ENCODE data around the gene VWF.

Gene VWF

DNA sequence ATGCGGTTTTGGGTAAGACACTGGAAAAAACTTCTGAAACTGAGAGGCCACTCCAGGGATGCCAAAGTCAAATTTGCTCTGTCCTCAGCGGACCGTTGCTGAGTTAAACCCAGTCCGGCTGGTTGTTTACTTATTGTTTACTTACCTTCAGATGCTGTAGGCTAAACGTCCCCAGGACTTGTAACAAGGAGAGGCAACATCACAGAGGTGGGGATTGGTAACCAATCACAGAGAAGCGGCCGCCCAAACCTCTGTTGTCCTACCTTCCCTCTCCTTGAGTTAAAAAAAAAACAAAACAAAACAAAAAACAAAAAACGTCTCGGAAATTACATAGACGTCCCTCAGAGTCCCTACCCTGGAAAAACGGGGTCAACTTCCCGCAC lies 179.8 kb downstream of the VWF start:
- no peak for DNase-seq

DNA sequence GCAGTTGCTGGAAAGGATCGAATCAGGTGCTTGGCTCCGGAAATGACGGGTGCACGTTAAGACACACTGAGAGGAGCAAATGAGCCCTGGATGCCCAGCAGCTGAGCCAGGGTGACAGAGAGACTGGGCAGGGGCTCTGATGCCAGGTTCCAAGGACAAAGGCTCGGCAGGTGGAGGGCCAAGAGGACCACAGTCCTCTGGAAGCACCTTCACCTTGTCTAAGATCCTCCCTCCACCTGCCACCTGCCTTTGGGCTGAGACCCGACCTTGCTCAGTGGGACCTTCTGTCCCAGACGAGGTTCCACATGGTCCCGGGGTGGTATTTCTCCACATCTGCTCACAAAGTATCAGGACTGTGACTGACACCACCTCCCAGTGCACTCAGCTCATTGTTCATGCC lies 180.4 kb downstream of the VWF start:
- DNase-seq, result no peak

DNA sequence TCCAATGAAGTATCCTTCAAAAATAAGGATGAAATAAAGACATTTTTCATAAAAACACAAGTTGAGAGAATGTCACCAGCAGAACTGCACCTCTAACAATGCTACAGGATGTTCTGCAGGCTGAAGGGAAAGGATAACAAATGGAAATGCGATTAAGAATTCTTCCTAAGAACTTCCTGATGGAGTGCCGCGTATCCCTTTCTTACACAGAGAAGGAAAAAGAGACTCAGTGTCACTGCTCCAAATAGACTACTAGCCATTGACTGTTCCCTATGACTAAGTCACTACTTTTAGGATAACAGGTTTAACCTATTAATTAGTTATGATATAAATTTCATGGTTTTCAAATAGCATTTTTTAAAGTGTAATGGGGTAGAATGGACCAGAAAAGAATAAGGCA lies 182.6 kb downstream of the VWF start:
- DNase-seq, result no peak

DNA sequence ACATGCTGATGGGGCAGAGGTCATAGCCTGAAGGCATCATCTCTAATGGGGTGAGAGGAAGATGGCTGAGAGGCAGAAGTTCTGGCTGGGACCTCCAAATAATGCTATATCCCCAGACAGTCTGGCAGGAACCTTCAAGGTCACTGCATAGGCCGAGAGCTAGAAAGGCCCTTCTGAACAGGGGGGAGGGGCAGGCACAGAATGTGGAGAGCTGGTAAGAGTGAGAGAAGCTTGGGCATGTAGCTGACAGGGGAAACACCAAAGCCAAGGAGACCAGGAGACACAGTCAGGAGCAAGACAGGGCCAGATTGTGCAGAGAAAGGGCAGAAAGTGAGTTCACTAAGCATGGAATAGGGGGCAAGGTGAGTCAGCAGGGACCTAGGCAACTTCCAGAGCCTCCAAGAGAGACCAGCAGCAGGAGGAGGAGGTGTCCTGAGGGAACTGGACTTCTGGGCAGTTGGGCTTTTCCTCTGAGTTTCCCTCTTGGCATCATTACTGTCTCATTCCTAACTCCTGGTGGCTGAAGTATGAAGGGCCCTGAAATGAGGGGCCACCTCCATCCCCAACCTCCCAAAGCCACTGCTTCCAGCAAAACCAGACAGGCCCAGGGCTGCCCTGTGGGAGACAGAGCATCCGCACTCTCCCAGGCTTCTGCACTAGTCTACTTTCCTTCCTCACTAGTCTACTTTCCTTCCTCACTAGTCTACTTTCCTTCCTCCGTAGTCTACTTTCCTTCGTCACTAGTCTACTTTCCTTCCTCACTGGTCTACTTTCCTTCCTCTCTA lies 196.5 kb downstream of the VWF start:
- no peak for DNase-seq

DNA sequence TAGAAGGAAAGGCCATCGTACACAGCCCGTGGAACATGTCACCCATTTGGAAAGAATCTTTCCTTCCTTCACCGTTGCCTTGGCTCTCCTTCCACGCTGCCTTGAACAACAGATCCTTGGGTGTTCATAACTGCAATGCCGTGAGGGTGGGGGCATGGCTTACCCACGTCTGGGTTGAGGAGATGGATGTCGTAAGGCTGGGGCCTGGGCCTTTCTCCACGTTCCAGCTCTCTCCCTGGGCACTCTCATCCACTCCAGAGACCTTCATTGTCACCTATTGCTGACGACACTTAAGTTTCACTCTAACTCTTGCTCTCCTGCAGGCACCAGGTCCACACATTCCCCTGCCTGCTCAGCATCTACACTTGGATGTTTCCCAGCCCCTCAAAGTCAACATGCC lies 198.8 kb downstream of the VWF start:
- DNase-seq, result no peak

DNA sequence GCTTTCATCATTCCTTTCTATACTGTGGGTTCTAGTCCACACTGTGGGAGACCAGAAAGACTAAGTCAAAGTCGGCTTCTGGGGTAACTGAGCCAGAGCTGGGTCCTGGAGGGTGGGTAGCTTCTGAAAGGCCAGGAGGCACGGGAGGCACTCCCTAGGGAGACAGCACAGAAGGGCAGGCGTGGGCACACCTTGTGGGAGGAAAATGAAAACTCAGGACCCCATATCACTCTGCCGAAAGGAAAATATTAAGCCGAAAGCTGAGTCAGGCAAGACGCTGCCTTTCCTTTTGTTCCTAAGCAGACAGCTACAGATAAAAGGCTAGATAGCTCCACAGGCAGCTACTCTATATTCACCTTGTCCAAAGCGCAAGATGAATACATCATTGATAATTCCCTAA lies 200.1 kb downstream of the VWF start:
- no peak for DNase-seq

DNA sequence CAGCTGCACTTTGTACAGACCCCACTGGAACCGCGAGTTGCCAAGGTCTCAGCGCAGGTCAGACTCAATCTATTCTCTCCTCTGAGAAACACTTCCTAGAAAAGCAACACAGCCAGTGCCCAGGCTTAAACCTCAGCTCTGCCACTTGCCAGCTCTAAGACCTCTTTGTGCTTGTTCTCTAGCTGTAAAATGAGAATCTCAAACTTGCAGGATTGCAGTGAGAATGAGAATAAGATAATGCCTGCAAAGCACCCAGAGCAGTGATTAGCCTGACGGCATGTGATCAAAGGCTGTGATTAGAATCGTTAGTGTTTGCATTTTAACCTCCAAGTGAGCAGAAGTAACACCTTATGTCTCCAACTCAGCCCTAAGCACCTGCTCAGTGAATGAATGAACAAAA lies 200.7 kb downstream of the VWF start:
- no peak for DNase-seq

DNA sequence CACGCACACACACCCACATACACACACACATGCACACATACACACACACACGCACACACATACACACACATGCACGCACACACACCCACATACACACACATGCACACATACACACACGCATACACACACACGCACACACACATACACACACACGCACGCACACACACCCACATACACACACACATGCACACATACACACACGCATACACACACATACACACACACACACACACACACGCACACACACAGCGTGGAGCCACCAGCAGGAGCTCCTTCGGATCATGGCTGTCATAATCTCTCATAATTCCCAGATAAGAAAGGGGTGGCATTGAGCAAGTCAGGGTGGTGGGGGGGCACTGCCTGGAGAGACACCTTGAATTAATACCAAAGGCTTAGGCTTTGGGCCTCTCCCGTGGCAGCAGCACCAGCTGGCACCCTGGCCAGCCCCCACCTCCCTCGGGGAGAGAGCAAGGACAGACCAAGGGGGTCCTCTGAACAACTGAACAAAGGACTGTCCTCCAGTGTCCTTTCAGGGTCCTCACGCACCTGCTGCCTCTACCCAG lies 201.3 kb downstream of the VWF start:
- no peak for DNase-seq

DNA sequence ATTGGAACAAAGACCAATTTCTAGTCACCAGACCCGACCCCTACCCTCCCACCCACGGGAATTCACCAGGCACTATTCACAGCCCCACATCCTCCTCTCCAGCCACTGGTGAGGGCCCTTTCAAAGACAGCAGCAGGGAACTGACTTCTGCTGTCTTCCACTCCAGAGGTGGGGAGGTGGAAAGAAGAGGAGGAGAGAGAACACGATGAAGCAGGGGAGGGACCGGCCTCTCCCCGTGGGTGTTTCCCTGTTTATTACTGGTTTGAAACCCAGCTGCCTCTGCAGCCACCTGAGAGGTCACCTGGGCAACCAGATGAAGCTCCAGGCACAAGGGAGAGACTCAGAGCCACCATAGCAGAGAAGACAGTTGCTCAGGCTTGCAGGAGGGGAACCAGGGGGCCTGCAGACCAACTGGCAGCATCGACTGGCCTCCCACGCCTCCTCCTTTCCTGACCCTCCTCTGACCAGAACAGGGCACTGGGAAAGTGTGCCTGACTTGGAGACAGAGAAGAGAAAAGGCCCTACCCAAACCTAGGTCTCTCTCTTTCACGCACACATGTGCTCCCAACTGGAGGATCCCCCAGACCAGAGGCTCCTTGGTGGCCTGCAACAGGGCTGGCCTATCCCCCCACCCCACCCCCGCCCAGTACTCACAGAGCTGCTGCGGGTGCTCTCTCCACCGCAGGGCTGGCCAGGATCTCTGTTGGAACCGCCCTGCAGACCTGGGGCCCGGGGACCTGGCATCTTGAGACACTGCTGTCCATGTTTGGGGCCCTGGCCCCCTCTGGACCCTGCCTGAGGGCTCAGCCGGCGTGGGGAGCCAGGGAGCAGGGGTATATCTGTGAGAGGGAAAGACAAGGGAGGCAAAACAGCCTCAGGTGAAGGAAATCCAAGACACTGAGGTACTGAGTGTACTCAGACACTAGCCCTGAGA lies 202.2 kb downstream of the VWF start:
- DNase-seq, result no peak

DNA sequence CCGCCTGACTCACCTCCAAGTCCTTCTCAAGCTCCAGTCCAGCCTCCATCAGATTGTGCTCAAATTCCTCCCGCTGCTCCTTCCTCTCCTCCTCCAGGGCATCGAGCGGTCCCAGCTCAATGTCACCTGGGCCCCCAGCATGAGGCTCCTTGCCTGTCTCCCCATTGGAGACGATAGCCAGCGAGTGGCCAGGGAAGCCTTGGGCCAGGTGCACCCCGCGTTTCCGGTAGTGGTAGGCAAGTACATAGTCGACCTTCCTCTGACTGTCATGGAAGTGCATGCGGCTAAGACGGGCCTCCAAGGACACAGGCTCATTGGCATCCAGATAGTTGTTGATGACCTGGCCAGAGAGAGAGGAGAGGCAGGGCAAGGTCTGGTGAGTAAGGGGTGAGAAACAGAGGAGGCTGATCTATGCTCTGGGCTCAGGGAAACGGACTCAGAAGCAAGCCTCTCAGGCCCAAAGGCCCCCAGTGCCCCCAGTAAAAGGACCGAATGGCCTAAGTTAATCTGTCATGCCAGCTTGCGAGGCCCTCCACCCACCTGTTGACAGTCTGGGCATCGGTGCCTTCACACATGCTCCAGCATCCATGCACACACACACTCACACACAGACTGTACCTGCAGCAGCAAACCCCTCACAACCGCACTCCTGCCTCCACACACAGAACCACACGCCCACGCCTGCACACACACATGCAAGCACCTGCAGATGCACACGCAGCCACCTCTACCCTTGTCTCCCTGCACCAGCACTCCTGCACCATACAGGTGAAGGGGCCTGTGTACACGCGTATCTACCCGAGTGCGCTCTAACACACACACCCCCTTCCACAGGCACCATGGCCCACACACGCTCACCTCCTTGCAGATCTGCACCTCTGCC lies 203.2 kb downstream of the VWF start:
- no peak for DNase-seq

DNA sequence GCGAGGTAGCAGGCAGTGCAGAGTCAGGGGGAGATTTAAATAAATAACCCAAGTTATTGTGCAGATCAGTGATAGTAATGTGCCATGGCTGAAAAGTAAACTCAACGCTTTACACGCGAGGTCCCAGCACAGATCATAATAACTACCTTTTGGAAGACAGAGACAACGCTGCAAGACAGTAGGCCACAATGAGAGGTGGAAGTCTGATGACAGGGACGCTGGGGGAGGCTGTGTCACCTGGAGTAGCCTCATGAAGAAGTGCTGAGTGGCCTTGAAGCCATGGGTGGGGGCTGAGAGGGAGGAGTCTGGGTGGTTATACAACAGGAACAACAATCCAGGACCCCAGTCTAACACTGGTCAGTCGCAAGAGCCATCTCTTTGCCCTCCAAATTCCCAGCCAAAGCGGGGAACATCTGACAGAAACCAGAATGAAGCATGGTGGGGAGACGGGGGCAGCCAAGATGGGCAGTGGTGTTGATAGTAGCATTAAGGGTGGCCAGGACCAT lies 207.6 kb downstream of the VWF start:
- no peak for DNase-seq

DNA sequence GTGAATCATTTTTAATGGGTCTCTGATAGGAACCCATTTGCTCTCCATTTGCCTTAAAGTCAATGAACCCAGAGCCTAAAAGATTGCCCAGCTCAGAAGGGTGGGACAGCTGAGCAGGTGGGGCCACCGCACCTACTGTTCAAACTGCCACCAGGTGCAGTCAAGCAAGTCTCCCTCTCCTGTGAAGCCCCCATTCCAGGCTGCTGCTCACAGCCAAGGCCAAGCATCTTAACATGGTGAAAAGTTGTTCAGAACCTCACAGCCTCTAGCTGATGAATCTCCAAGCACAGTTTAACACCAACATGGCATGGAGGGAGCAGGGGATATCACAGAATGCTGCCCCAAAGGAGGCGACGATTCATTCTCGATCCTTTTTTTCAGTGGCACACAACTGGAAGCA lies 209.0 kb downstream of the VWF start:
- no peak for DNase-seq

DNA sequence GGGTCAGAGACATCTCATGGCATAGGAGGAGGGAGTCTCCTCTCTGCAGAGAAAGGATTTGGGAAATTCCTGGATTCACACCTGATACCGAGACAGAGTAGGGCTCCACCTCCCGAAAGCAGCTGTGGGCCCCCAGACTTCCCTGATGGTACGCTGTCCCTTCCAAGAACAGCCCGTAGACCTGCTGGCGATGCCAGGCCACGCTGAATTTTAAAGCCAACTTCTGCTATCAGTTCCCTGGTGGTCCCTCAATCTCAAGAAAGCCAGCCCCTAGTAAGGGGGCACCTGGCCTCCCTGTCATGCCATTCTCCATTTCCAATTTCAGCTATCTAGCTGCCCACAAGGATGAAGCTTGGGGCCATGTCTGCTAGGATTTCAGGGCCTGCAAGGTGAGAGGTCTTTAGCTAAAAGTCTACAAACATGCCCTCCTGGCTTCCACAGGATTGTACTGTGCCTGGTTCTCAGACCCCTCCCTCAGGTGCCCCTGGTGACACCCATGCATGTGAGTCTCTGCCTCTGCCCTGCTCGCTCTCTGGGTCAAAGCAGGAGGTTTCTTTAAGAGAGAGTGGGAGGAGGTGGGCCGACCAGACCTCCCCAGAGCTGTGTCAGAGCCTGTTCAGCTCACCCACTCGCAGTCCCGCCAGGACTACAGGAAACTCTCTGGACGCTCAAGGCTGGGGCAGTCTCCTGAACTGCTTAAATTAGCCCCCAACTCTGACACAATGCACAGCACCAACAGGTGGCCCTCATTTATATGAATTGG lies 209.9 kb downstream of the VWF start:
- no peak for DNase-seq

DNA sequence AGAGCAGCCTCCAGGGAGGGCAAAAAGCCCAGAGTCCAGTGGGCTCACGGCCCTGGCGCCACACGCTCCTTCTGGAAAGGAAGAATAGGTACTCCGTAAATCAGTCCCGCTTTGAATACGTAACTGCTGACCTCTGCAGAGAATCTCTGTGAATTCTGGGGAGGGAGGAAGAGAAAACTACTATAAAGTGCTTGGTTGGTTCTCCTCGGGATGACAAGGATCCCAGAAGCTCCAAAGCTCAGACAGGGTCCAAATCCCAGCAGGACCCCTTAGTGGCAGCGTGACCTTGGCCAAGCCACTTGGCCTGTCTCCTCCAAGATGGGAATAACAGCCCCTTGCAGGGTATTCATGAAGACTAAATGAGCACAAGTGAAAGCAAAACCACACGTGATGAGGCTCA lies 211.1 kb downstream of the VWF start:
- DNase-seq, result no peak

DNA sequence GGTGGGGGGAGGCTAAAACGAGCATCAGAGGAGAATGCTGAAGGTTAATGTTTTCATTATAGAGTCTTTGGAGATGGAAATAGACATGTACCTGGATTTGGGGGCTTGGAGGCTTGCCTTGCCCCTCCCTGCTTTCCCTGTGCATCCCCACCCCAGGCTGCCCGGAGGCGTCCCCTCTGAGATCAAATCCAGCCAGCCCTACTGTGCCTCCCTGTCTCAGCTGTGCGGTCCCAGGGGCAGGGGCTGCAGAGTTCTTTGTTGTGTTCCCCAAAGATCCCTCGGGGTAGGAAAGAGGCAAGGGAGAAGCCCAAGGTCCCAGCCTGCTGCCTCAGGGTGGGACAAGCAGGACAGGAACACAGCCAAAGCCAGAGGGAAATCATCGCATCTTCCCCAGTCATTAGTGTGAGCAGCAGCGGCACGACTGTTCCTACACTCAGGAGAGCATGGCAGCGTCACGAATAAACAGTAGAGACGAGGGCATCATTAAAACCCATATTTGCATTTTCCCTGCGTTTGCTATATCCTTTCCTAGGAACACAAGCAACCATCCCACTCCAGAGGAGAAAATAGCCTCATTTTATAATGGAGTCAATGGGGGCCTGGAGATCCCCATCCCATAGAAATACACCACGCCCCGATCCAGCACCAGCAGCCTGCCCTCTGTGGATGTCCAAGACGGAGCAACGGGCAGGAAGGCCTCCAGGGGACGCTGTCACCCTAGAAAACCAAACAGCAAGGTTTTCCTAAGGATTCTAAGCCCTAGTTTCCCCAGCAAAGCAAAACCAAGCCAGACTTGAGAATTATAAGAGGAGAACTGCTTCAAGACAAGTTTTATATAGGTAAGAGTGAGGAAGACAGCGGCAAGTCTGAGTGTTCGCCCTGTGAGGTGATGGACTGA lies 211.8 kb downstream of the VWF start:
- DNase-seq, result no peak

DNA sequence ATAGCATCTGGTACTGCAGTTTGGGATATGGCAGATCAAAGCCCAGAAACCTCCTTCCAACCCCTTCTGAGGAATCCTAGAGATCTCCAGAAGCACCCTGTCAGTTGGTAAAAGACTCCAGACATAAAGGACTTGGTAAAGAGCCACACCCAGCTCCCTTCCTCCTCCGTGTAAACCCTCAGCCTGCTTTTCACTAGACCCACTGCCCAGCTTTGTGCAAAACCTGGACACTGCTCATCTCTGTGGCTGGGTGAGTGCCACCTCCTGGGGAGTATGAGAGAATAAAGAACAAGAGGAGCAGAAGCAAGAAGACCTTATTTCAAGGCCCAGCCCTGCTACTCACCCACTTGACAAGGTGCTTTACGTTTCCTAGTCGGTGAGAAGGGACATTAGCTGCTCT lies 212.5 kb downstream of the VWF start:
- no peak for DNase-seq

DNA sequence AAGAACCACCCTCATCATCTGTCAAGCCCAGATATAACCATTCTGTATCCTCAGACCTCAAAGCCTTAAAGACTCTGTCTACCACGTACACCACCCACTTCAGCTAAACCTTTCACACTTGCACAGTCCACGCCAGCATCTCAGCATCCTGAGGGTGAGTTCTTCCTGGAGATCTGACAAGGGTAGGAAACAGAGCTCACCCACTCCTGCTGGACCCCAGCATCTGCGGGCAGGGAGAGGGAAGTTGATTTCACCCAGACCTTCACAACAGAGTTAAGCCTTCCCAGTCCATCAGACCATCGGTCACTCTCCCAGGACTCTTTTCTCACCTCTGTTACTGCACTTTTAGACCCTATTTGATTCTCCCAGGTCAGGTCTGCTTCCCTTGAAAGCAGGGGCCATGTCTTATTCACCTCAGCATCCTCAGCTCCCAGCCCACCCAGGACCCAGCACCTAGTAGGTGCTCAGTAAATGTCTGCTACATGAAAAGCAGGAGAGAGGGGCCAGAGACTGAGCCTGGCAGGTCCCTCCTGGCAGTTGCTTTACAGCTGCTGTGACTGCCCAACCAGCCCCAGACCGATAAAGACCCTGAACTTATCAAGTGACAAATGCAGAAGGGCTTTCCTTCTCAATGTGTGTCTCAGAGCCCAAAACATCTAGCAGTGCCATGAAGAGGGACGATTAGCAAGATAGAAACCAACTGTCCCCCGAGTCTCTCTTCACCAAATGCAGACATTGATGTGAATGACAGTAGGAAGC lies 213.5 kb downstream of the VWF start:
- no peak for DNase-seq

DNA sequence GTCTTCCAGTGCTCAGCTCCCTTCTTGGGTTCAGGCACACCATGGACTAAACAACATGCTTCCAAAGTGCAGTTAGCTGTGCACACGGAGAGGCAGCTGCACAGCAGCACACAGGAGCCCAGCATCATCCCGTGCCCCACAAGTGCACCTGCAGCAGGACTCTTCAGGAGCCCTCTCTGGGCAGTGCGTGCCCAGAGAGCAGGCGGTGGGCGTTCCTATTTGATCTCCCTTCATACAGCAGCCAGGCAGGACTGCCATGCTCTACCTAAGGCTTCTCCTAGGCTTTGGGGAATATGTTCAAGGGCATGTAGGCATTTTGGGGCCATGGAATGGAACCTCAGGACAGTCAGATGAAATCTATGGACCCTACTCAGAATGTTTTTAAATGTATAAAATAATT lies 214.9 kb downstream of the VWF start:
- no peak for DNase-seq

DNA sequence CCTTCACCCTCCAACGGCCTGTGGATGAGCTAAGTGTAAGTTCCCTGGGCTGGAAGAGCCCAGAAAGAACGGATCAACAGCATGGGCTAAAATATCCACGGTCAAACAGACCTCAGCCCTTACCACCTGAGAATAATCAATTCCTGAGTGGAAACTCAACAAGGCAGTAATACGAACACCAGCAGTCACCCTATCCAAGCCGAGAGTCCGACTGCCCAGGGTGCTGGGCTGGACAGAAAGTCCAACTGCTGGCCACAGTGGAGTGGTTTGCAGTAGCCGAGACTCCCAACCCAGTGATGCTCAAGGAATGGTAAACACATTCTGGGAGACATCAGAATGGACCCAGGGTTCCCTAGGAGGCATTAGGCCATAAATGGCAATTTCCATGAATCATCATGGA lies 216.2 kb downstream of the VWF start:
- DNase-seq, result no peak

DNA sequence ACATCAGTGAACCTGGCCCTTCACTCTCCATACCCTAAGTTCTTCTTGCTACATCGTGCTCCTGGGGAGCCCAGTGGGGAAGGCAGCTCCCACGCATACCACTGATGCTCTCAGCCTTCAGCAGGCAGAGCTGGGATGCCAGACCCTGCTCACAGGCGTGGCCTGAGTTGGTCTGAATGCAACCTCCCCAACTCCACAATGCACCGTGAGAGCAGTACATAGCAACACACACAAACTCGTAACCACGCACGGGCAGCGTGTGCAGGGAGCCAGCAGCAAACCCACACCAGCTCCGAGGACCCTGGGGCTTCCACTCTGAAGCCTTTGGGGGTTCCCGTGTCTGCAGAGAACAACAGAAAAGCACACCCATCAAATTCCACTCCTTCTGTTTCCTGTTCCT lies 216.7 kb downstream of the VWF start:
- DNase-seq, result no peak
